ENCODE measurements around the gene SSTR4.
"Not testable (repeated sequence)": the region's sequence is repeated elsewhere in the genome, so short reads cannot be mapped to it uniquely, and the experiment has no call there.

SSTR4 gene

DNA sequence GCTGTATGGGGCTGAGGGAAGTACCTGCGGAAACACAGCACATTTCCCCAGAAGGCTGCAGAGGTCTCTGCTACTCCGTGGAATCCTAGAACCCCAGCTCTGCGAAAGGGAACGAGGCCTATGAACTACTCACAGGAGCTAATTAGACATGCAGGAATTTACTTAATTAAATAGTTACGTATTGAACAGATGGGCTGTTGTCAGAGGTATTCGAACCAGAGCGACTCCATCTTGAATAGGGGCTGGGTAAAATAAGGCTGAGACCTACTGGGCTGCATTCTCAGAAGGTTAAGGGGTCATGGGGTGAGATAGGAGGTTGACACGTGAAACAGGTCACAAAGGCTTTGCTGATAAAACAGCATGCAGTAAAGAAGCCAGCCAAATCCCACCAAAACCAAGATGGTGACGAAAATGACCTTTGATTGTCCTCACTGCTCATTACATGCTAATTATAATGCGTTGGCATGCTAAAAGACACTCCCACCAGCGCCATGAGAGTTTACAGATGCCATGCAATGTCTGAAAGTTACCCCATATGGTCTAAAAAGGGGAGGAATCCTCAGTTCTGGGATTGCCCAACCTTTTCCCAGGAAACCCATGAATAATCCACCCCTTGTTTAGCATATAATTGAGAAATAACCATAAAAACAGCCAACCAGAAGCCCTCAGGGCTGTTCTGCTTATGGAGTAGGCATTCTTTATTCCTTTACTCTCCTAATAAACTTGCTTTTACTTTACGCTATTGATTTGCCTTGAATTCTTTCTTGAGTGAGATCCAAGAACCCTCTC, 14.7 kb upstream of the SSTR4 start:
- no peaks in the 10 kb centered on the region for H3K36me3 ChIP-seq (ENCODE audit: control insufficient read depth, insufficient read depth, low read length)
- no peak overlapping the region for H3K9ac ChIP-seq (ENCODE audit: low read depth, low read length)
- H3K9me3 ChIP-seq (ENCODE audit: control insufficient read depth, insufficient read depth, low read length), result no peaks in the 10 kb centered on the region
- H3K4me3 ChIP-seq (ENCODE audit: low read depth, low read length), result no peak overlapping the region
- H3K4me1 ChIP-seq (ENCODE audit: control insufficient read depth, insufficient read depth, low read length), result no peaks in the 10 kb centered on the region
- H3K27me3 ChIP-seq (ENCODE audit: control insufficient read depth, insufficient read depth, low read length), result no peaks in the 10 kb centered on the region

DNA sequence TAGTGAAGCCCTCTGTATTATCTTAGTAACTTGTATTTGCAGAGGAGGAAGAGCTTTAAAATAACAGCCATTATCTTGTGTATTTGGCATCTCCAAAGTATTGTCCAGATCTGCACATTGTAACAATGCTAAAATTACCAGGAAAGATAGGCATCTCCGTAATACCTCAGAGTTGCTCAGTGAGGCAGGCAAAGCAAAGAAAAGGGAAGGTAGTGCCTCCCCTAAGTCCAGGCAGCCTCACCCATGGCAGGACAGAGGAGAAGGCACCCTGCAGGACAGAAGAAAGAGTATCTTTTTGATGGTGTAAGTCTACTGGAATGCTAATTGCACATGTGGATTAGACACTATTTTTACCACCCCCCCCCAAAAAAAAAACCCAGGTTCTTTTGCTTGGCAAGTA, 13.6 kb upstream of the SSTR4 start:
- Histone ChIP-seq H3K4me1 (ENCODE audit: control insufficient read depth, insufficient read depth, low read length) (no peaks in the 10 kb centered on the region), H3K4me3 (ENCODE audit: low read depth, low read length) (no peak overlapping the region), H3K27me3 (ENCODE audit: control insufficient read depth, insufficient read depth, low read length) (no peaks in the 10 kb centered on the region), H3K36me3 (ENCODE audit: control insufficient read depth, insufficient read depth, low read length) (no peaks in the 10 kb centered on the region), H3K9me3 (ENCODE audit: control insufficient read depth, insufficient read depth, low read length) (no peaks in the 10 kb centered on the region), H3K9ac (ENCODE audit: low read depth, low read length) (no peak overlapping the region)

DNA sequence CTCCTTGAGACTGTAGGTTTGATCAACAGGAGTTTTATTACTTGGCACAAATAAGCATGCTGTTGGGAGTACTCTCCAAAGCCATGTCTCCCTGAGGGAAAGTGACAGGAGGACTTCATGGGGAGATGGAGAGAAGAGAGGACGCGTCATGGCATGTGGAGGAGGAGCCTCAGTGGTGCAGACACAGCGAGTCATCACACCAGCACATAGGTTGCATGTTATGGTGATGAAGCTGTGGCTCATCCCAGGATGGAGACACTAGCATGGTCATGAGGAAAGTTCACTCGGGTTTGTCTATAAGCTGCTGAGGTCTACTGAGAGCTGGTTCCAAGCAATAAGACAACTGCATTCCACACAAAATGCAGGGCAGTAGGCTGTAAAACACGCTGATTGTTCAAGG, 13.2 kb upstream of the SSTR4 start:
- Histone ChIP-seq H3K4me1 (ENCODE audit: control insufficient read depth, insufficient read depth, low read length) (no peaks in the 10 kb centered on the region), H3K9me3 (ENCODE audit: control insufficient read depth, insufficient read depth, low read length) (no peaks in the 10 kb centered on the region), H3K4me3 (ENCODE audit: low read depth, low read length) (no peak overlapping the region), H3K27me3 (ENCODE audit: control insufficient read depth, insufficient read depth, low read length) (no peaks in the 10 kb centered on the region), H3K36me3 (ENCODE audit: control insufficient read depth, insufficient read depth, low read length) (no peaks in the 10 kb centered on the region), H3K9ac (ENCODE audit: low read depth, low read length) (no peak overlapping the region)

DNA sequence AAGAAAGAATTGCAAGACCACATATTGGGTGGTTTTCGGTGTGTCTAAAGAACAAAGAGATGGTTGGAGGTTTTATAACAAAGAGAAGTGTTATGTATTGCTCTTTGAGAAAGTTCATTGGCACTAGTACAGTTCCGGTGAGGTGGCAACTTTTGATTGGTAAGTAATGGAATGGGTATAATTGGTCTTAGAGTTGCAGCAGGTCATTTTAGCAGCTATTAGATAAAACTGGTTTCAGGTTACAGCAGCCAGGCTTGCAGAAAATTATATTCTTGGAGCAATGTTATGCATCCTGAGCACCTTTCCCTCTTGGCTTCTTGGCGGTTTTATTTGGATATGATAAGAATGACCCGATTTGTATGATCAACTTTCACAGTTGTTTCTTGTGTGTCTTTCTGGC, 12.3 kb upstream of the SSTR4 start:
- no peak overlapping the region for H3K9ac ChIP-seq (ENCODE audit: low read depth, low read length)
- H3K27me3 ChIP-seq (ENCODE audit: control insufficient read depth, insufficient read depth, low read length), result peaks cover 2% of the 10 kb centered on the region
- H3K4me3 ChIP-seq (ENCODE audit: low read depth, low read length), result no peak overlapping the region
- H3K9me3 ChIP-seq (ENCODE audit: control insufficient read depth, insufficient read depth, low read length), result no peaks in the 10 kb centered on the region
- H3K4me1 ChIP-seq (ENCODE audit: control insufficient read depth, insufficient read depth, low read length), result no peaks in the 10 kb centered on the region
- no peaks in the 10 kb centered on the region for H3K36me3 ChIP-seq (ENCODE audit: control insufficient read depth, insufficient read depth, low read length)

DNA sequence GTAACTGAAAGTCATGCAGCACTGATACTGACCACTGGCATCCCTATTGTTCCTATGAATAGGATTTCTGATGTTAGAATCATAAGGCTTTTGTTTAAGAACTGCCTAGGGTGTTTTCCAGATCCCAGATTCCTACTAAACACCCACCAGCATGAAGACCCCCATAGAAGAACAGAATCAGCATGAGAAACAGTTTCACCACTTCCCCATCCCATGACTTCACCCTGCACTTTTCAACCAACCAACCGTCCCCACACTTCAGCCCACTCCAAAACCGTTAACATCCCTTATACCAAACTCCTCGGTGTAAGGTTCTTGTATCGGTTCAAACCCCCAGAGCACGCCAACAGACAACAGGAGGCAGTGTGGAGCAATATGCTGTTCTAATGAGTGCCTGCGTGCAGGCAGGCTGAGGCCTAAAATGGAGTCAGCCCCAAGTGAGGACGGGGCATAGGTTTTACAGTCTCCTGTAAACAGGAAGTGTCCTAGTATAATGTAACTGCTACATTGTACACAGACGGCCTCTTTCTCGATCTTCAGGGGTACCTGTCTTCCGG, 11.4 kb upstream of the SSTR4 start:
- peaks cover 2% of the 10 kb centered on the region for H3K27me3 ChIP-seq (ENCODE audit: control insufficient read depth, insufficient read depth, low read length)
- no peaks in the 10 kb centered on the region for H3K36me3 ChIP-seq (ENCODE audit: control insufficient read depth, insufficient read depth, low read length)
- no peak overlapping the region for H3K4me3 ChIP-seq (ENCODE audit: low read depth, low read length)
- H3K4me1 ChIP-seq (ENCODE audit: control insufficient read depth, insufficient read depth, low read length), result no peaks in the 10 kb centered on the region
- no peaks in the 10 kb centered on the region for H3K9me3 ChIP-seq (ENCODE audit: control insufficient read depth, insufficient read depth, low read length)
- no peak overlapping the region for H3K9ac ChIP-seq (ENCODE audit: low read depth, low read length)

DNA sequence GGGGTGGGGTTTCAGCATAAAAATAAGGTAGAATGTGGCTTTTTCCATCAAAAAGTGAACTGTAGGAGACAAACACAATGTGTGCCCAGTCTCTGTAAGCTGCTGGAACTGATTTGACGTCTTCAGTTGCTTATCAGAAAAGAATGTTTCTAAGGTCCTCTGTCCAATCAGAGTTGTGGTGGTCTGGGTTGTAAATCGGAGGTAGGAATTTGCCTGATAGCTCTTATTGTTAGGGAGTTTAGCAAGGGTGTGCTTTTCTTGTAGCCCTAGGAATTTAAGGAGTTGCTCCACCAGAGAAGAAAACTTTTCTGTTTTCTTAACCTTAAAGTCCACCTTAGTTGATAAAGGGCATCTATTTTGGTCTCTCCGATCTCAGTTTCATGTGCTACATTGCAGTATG, 10.4 kb upstream of the SSTR4 start:
- Histone ChIP-seq H3K36me3 (ENCODE audit: control insufficient read depth, insufficient read depth, low read length) (no peaks in the 10 kb centered on the region), H3K4me3 (ENCODE audit: low read depth, low read length) (no peak overlapping the region), H3K9ac (ENCODE audit: low read depth, low read length) (no peak overlapping the region), H3K4me1 (ENCODE audit: control insufficient read depth, insufficient read depth, low read length) (no peaks in the 10 kb centered on the region), H3K27me3 (ENCODE audit: control insufficient read depth, insufficient read depth, low read length) (peaks cover 7% of the 10 kb centered on the region), H3K9me3 (ENCODE audit: control insufficient read depth, insufficient read depth, low read length) (no peaks in the 10 kb centered on the region)

DNA sequence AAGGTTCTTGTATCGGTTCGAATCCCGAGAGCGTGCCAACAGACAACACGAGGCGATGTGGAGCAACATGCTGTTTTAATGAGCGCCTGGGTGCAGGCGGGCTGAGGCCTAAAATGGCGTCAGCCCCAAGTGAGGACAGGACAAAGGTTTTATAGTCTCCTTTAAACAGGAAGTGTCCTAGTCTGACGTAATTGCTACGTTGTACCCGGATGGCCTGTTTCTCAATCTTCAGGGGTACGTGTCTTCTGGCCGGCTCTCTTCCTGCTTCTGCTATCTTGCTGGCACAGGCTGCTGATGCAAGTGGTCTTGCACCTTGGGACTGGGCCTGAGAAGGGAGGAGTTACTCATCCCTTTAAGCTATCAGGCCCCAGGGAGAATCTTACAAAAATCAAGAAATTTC, 9.6 kb upstream of the SSTR4 start:
- H3K9me3 ChIP-seq (ENCODE audit: control insufficient read depth, insufficient read depth, low read length); H3K9ac ChIP-seq (ENCODE audit: low read depth, low read length); H3K27me3 ChIP-seq (ENCODE audit: control insufficient read depth, insufficient read depth, low read length); H3K4me3 ChIP-seq (ENCODE audit: low read depth, low read length); H3K4me1 ChIP-seq (ENCODE audit: control insufficient read depth, insufficient read depth, low read length); H3K36me3 ChIP-seq (ENCODE audit: control insufficient read depth, insufficient read depth, low read length): not testable (repeated sequence)

DNA sequence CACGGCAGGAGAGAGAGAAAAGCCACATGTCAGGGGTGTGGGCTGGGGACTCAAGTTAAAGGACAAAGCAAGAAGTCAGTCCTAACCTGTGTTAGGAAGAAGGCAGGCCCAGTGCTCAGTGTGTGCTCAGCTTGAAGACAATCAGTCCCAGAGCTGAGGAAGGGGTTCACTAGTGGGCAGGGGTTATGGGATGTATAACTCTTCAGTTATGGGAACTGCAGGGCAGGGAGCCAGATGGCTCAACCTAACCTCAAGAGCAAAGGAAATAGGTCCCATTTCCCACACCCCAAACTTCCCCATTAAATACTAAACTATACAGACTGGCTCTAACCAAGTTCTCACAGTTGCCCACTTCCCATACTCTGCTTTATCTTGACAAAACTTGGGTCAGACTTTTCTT, 7.4 kb upstream of the SSTR4 start:
- H3K4me3 ChIP-seq (ENCODE audit: low read depth, low read length), result no peak overlapping the region
- H3K4me1 ChIP-seq (ENCODE audit: control insufficient read depth, insufficient read depth, low read length), result no peaks in the 10 kb centered on the region
- no peak overlapping the region for H3K9ac ChIP-seq (ENCODE audit: low read depth, low read length)
- no peaks in the 10 kb centered on the region for H3K36me3 ChIP-seq (ENCODE audit: control insufficient read depth, insufficient read depth, low read length)
- no peaks in the 10 kb centered on the region for H3K9me3 ChIP-seq (ENCODE audit: control insufficient read depth, insufficient read depth, low read length)
- peaks cover 9% of the 10 kb centered on the region for H3K27me3 ChIP-seq (ENCODE audit: control insufficient read depth, insufficient read depth, low read length)

DNA sequence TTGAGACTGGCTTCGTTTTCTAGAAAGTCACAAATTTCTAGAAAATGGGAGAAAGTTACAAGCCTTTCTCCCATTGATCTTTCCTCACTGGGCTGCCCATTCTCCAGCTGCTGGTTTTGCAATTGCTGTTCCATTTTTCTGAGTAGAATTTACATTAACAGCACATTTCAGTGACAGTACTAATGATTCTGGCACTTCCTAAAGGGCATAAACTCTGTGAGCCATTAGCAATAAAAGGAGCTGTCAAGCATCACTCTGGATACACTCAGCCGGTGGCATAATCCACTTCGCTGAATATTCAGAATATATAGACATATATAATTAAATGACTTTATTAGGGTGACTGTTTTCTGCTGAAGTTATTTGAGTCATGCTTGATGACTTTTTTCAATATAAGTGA, 6.7 kb upstream of the SSTR4 start:
- H3K4me1 ChIP-seq (ENCODE audit: control insufficient read depth, insufficient read depth, low read length), result no peaks in the 10 kb centered on the region
- no peaks in the 10 kb centered on the region for H3K36me3 ChIP-seq (ENCODE audit: control insufficient read depth, insufficient read depth, low read length)
- peaks cover 14% of the 10 kb centered on the region for H3K27me3 ChIP-seq (ENCODE audit: control insufficient read depth, insufficient read depth, low read length)
- no peak overlapping the region for H3K9ac ChIP-seq (ENCODE audit: low read depth, low read length)
- no peak overlapping the region for H3K4me3 ChIP-seq (ENCODE audit: low read depth, low read length)
- H3K9me3 ChIP-seq (ENCODE audit: control insufficient read depth, insufficient read depth, low read length), result no peaks in the 10 kb centered on the region

DNA sequence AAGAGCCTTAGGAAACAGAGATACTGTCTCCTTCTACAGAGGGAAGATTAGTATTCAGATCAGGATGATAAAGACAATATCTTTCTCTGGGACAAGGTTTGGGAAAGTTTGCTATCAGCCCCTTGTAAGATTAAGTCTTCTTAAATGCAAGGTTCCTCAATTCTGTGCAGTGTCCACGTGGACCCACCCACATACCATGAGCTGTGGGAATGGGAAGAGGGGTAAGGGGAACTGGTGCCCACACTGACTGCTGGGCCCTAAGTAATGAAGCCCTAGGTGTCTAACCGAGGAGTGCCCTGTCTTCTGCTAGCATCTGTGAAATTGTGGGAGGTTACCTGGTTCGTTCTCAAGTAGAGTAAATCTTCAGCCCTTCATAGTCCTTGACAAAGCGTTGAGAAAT, 5.8 kb upstream of the SSTR4 start:
- Histone ChIP-seq H3K9me3 (ENCODE audit: control insufficient read depth, insufficient read depth, low read length) (no peaks in the 10 kb centered on the region), H3K9ac (ENCODE audit: low read depth, low read length) (no peak overlapping the region), H3K4me3 (ENCODE audit: low read depth, low read length) (no peak overlapping the region), H3K27me3 (ENCODE audit: control insufficient read depth, insufficient read depth, low read length) (peaks cover 24% of the 10 kb centered on the region), H3K36me3 (ENCODE audit: control insufficient read depth, insufficient read depth, low read length) (no peaks in the 10 kb centered on the region), H3K4me1 (ENCODE audit: control insufficient read depth, insufficient read depth, low read length) (no peaks in the 10 kb centered on the region)

DNA sequence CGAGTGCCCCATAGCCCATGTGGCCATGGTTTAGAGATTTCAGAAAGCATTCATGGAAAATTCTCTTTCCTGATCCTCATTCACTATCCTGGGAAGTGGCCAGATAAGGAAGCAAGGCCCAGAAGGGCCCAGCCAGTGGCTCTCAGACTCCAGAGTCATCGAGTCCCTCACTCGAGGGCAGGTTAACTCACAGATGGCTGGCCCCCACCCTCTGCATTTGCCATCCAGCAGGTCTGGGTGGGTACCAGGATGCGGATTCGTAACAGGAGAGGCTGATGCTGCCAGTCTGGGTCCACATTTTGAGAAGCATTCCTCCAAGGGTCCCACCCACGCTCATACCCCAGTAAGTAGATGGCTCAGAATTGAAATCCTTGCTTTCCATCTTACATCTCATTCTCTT, 3.8 kb upstream of the SSTR4 start:
- H3K27me3 ChIP-seq (ENCODE audit: control insufficient read depth, insufficient read depth, low read length), result peaks cover 39% of the 10 kb centered on the region
- no peak overlapping the region for H3K4me3 ChIP-seq (ENCODE audit: low read depth, low read length)
- H3K9me3 ChIP-seq (ENCODE audit: control insufficient read depth, insufficient read depth, low read length), result no peaks in the 10 kb centered on the region
- no peaks in the 10 kb centered on the region for H3K4me1 ChIP-seq (ENCODE audit: control insufficient read depth, insufficient read depth, low read length)
- no peaks in the 10 kb centered on the region for H3K36me3 ChIP-seq (ENCODE audit: control insufficient read depth, insufficient read depth, low read length)
- no peak overlapping the region for H3K9ac ChIP-seq (ENCODE audit: low read depth, low read length)

DNA sequence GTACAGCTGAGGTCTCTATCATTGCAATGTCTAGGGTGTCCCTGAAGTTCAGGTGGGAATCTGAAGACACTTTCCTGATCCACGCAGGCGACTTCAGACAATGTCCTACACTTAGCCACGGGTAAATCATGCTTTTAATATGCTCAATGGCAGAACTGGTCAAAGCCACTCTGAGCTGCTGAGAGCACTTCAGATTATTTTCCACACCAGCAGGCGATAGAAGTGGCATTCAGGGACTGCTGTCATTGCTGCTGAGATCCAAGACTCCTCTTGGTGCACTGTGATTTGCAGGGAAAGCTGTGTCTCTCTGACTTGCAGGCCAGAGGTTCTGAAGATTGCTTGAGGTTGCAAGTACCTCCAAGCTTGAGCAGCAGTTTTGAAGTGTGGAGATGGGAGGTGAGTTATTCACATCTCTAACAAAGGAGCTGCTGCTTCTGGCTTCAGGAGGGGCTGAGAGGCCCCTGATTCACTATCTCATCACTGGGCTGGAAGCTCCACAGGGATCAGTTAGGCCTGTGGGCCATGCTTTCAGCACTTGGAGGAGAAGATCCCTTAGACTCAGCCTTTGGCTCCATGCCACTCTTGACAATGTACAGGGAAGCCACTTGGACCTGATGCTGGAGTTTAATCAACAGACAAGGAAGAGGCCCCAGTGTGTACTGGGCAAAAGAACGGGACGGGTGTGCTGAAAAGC, 2.9 kb upstream of the SSTR4 start:
- Histone ChIP-seq H3K27me3 (ENCODE audit: control insufficient read depth, insufficient read depth, low read length) (peaks cover 48% of the 10 kb centered on the region), H3K9ac (ENCODE audit: low read depth, low read length) (no peak overlapping the region), H3K9me3 (ENCODE audit: control insufficient read depth, insufficient read depth, low read length) (no peaks in the 10 kb centered on the region), H3K36me3 (ENCODE audit: control insufficient read depth, insufficient read depth, low read length) (no peaks in the 10 kb centered on the region), H3K4me3 (ENCODE audit: low read depth, low read length) (no peak overlapping the region), H3K4me1 (ENCODE audit: control insufficient read depth, insufficient read depth, low read length) (no peaks in the 10 kb centered on the region)

All from iPS-15b (cell line).